Measurements from ENCODE around the gene NUFIP2.
"Not testable (repeated sequence)": the region's sequence is repeated elsewhere in the genome, so short reads cannot be mapped to it uniquely, and the experiment has no call there.

Gene NUFIP2

DNA sequence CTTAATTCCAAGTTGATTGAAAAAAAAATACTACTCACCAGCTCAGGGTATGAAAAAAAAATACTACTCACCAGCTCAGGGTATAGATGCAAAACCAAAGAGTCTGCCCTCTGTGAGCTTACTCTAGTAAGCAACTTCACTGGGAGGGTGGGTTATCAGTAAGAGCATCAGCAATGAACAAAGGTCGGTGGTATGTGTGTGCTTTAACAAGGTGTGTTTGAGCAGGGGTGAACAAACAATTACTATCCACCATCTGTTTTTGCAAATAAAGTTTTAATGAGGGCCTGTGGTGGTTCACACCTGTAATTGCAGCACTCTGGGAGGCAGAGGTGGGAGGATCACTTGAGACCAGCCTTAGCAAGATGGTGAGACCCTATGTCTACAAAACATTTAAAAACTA lies 20.0 kb downstream of the NUFIP2 start:
- DNase-seq, result no peak

DNA sequence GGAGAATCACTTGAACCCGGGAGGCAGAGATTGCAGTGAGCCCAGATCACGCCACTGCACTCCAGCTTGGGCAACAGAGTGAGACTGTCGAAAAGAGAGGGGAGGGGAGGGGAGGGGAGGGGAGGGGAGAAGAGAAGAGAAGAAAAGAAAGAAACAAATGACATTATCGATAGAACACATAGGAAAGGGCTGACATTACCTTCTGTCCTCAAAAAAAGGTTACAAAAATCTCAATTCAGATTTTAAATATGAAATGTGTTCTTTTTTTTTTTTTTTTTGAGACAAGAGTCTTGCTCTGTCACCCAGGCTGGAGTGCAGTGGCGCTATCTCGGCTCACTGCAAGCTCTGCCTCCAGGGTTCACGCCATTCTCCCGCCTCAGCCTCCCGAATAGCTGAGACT lies 22.0 kb downstream of the NUFIP2 start:
- DNase-seq, result not testable (repeated sequence)

DNA sequence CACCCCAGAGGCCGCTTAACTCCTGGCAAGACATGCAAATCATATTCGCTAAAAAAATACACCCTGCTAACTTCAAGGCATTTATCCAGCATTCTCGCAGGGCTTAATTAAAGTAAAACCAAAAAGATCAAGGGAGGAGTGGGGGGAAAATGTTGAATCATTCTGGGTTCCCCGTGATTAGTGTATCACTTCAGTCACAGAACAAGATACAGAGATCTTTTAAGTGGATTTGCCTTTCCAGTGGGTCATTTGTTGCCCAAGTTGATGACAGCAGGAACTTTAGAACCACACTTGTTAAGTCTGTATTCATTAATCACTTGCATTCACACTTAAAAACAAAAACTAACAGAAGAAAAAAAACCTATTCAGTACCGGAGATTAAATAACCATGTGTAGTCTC lies 30.0 kb downstream of the NUFIP2 start:
- no peak for DNase-seq

DNA sequence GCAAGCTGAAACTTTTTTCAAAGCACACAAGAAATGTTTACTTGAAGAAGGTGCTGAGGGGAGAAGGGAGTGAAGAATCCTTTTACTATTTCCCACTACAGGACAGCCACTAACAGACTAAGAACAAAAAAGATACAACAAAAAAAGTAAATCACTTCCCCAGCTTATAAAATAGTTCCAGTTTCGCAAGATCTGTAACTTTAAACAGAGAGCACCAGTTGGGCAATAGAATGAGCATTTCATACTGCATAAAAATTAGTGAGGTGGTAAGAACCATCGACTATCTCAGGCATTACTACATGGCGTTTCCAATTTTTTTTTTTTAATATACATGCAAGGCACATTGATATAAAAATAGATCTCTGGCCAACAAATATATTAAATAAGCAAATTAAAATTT lies 36.2 kb downstream of the NUFIP2 start:
- DNase-seq, result no peak

DNA sequence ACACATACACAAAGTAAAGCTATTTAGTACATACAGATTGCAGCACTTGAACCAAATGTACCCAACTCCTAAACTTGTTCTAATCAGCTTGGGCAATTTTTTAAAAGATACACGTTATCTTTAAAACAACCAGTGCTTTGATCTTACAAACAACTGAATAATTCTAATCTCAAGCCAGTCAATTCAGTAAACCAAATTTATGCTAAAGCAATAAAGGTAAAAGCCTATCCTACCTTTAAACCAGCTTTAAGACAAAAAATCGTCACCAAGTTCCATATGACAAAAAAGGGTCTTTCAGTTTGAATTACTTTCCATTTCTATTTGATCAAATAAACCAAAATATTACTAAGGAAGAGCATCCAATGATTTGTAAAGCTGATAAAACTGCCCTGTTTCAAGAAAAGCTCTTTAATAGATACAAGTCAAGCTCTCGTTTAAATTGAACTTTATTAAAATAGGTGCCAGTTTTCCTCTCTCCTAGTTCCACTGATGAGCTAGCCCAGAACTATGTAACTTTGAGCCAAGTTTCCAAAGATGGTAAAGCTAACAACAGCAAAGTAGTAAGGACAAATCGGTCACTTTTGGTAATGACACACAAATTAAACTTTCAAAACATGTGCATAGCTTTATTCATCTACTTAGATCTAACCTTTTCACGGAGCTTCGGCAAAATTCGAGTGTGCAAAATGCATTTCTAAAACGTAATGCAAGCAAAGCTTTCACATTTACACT lies 37.0 kb downstream of the NUFIP2 start:
- no peak for DNase-seq

DNA sequence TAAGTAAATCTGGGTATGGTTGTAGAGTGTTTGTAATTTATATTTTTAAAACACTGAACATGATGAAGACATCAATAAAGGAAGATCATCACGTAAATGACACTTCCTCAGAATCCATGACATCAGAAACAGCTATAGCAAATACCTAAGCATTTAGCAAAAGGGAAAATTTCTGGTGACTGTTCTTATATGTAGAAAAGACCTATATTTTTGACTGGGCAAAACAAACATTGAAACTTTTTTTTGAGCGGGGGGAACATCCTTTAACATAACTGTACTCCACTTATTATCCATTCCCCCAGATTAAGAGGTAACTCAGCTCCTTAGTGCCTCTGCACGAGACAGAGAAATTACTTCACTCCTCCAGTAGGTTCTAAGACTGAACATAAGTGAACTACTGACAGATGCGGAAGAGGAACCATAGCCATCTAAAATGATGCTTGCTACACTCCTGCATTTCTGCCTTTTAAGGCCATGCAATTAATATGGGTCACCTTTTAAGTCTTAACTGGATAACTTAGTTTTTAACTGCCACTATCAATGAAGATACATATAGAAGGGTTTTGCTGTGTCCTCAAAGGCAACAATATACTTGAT lies 37.9 kb downstream of the NUFIP2 start:
- no peak for DNase-seq

DNA sequence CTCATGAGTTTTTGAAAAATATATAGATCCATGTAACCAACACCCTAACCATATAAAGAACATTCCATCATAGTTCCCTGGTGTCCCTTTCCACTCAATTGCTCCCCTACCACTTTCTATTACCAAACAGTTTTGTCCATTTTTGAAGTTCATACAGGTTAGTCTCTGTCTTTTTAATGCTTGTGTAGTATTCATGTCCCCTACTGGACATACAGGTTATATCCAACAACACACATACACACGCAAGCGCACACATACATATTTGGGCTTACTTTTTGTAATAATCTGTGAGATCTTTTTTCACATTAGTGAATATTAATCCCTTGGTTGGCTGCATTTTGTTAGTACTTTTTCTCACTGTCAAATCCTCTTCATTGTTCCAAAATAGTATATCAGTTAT lies 40.9 kb downstream of the NUFIP2 start:
- no peak for DNase-seq

DNA sequence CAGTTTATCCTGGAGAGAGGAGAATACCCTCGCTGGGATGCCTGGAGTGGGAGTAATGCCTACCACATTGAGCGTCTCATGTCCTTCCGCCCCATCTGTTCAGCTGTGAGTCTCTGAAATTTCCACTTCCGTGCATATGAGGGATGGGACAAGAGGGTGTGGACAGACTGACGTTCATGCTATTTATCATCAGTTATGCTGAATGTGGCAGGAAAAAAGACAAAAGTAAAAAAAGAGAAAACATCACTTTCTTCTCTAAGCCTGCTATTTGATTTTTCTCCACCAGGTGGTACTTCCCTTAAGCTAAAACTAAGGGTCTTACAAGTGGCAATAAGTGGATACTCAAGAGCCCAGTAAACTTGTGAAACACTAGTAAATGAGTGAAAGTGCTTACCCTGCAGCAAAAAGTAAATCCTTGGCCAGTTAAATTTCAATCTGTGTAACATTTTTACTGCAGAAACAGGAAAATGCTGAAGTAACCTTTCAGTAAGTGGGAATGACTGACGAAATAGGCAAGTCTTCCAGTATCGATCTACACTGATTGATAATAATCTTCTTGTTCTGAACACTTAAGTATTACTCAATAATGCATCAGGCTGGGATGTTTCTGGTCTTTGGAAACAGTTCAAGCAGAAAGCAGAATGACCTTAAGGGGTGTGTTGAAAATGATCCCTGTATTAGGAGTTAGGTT lies 41.7 kb downstream of the NUFIP2 start:
- no peak for DNase-seq

DNA sequence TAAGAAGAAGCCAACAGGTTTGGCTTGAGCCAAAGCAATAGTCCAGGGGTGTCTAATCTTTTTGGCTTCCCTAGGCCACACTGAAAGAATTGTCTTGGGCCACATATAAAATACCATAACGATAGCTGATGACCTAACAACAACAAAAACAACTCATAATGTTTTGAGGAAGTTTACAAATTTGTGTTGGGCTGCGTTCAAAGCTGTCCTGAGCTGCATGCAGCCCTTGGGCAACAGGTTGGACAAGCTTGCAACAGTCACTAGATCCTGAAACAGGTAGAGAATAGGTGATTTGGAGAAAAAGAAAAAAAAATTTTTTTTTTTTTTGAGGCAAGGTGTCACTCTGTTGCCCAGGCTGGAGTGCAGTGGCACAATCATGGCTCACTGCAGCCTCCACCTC lies 42.8 kb downstream of the NUFIP2 start:
- no peak for DNase-seq

DNA sequence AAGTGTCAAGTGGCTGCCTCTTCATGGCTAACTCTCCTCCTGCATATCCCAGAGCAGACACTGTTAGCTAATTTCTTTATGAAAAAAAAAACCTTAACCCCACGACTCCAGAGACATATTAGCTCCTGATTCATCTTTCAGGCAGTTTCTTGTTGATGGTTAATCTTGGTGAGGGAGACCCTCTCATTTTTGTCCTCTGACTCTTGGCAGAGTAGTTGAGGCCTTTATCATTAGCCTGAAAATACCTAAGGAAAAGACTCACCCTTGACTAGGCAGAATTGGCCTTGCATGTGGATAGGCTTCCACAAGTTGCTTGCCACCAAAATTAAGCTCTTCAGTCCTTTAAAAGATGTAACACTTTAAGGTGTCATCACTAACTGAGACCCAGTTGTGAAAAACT lies 43.3 kb downstream of the NUFIP2 start:
- no peak for DNase-seq

DNA sequence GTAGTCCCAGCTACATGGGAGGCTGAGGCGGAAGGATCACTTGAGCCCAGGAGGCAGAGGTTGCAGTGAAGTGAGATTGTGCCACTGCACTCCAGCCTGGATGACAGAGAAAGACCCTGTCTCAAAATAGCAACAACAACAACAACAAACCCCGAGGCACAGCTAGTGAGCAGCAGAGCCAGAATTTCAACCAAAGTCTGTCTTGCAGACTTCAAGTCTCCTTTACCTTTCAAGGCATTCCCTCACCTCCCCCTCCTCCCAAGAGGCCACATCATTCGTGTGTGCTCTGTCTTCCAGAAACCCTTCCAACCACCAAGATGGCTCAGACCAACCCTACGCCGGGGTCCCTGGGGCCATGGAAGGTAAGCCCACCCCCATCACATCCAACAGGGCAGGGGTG lies 45.1 kb downstream of the NUFIP2 start:
- peak; percentile 71 for DNase-seq

DNA sequence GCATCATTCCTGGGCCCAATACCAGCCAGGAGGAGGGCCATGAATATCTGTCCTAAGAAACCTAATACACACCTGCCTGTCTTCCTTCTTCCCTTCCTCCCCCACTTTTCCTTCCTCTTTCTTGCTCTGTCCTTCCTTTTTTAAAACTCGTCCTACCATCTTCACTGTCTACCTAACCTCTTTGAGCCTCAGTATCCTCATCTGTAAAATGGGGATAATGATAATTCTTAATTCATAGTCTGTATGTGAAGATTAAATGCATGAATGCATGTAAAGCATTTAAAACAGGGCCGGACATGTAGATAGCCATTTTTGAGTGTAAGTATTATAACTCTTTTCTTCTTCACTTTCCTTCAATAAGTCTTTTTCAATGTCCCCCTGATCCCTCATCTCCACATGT lies 46.7 kb downstream of the NUFIP2 start:
- DNase-seq, result no peak

DNA sequence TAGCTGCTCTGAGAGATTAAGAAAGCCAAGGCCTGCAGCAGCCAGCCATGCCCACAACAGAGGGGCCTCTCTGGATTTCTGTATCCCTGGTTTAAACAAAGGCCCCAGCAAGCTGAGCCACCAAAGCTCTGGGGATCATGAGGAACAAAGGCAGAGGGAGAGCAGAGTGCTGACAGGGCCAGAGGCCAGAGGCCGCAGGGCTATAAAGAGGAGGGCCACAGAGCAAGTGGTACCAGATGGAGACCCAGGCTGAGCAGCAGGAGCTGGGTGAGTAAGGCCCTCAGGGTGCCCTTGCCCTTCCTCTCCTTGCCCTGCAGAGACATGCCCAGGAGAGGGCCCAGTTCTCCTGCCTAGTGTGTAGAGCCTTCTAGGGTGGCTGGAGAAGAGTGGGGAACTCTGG lies 47.3 kb downstream of the NUFIP2 start, which contains the start of gene CRYBA1:
Gene CRYBA1, plus strand, starts transcription at position 232 of the 400 bp plus-strand sequence. Its CDS starts 5 bp downstream, at position 237.
- peak; percentile 61 for DNase-seq

DNA sequence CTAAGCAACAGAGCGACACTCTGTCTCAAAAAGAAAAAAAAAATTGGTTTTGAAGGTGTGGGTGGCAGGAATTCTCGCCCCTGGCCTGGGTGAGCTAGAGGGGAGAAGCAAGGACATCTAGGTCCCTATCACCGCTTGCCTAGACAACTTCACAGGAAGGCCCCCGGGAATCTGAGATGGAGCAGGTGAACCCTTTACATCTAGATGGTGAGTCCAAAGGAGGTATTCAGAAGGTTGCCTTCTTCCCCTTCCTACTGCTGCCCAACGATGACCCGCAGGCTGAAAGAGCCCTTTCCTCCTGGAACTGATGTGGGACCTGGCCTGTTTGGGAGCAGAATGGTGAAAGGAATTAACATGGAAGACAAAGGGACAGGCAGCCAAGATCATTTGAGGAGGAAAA lies 48.5 kb downstream of the NUFIP2 start:
- peak; percentile 29 for DNase-seq

DNA sequence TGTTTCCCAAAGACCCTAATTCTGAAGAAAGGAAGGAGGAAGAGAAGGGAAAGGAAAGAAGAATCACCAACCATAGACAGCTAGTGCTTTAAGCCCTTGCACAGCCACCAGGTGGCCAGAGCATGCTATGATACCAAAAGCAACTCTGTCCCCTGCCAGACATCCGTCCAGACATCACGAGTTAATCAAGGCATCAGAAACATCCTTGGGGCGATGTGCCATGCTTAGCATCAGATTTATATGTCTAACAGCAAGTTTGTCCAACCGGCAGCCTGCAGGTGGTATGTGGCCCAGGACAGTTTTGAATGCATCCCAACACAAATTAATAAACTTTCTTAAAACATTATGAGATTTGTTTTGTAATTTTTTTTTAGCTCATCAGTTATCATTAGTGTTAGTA lies 50.2 kb downstream of the NUFIP2 start:
- DNase-seq, result peak; percentile 80

DNA sequence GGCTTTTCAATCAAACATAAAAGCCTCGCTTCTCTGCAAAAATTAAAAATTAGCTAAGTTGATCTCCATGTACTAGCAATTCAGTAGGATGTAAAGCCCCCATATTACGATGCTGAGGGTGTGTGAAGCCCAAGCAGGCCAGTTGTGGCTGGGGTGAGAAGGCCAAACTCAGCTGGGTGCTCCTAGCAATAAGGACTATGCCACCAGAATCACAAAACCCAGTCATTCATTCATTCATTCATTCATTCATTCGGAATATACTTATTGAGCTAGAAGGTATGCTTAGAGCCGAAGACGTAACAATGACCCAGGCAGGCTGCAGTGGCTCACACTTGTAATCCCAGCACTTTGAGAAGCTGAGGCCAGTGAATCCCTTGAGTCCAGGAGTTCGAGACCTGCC lies 51.2 kb downstream of the NUFIP2 start:
- DNase-seq, result peak; percentile 23

DNA sequence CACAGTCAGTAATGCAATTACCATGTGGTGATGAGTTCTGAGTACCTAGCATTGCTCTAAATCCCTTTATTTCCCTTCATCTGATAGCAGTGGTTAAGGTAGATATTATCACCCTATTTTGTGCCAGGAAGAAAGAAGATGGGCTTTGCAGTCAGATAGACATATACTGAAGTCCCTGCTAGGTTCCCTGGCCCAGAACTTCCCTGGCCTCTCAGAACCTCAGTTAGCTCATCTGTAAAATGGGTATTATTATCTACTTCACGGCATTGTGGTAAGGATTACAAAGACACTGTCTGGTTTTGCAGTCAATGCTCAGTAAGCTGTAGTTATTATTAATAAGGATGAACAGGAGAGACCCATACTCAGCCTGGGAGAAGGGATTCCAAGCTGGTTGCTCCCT lies 51.9 kb downstream of the NUFIP2 start:
- peak; percentile 10 for DNase-seq

DNA sequence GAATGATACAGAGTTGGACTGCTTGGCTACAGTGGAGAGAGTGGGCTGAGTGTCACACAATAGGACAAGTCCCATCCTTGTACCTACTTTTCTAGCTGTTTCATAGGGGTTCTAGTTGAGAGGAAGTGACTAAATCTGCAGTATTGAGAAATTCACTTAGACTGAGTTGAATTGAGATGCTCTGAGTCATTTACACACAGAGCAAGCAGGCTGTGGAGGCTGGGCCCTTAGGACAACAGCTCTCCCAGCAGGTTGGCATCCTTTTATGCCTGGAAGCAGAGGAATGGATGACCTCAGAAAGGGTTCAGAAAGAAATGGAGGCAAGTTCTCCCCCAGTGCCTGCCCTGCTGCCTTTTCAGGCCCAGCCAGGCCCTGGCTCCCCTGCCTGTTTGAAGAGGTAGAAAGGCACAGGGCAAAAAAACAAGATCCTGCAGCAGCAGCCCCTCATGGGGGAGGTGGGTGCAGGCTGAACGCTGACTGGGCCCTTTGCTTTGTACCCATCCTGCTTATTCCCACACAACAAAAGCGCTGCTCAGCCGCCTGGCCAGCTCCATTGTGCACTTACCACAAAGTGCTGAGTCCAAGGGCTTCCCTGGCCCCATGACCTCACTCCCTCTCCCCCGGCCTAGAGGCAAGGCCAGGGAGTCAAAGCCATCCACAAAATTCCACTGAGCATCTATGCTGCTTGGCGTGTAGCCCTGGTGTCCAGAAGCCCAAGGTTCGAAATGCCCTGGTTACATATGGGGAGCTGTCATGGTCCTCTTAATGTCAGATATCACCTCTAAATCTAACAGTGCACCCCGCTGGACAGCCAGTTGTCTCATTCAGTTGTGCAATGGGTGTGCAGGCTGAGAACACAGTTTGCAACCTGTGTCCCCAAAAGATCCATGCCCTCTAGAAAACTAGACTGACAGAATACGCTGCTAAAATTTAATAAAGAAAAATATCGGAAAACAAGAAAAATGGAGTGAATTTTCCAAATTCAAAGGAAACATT lies 52.7 kb downstream of the NUFIP2 start:
- peak; percentile 96 for DNase-seq

DNA sequence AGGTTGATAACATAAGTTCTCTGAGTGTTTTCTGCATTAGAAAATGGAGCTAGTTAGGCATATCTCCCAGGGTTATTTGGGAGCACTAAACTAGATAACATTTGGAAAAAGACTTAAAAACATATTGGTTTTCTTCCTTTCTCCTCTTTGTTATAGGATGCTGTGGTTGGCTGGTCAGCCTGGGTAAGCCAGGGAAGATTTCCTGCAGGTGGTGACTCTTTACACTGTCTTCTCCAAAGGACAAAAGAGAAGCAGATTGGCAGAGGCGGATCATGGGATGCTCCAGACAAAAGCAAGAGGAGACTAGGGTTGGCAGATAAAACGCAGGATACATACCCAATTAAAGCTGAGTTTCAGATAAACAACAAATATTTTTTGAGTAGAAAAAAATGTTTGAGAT lies 53.5 kb downstream of the NUFIP2 start:
- DNase-seq, result peak; percentile 51

DNA sequence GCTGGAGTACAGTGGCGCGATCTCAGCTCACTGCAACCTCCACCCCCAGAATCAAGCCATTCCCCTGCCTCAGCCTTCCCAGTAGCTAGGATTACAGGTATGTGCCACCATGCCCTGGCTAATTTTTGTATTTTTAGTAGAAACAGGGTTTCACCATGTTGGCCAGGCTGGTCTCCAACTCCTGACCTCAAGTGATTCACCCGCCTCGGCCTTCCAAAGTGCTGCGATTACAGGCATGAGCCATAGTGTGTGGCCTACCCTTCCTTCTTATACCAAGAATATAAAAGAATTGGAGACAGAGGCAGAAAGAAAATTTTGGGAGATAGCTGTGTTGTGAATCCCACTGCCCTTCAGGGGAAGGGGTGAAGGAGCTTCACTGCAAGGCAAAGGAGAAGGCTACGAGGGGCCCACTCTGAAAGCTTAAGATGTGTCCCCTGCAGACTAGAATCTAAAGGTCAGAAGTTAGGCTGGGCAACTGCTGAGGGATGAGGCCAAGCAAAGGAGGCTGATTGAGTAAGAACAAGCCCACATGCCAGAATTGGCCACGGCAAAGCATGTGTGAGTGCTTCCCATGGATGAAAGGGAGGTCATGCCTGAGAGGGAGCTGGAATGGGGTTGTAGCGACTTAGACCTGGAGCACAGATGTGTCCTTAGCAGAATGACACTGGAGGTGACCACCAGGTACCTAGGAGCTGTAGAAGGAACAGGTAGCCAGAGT lies 55.7 kb downstream of the NUFIP2 start:
- DNase-seq, result no peak

DNA sequence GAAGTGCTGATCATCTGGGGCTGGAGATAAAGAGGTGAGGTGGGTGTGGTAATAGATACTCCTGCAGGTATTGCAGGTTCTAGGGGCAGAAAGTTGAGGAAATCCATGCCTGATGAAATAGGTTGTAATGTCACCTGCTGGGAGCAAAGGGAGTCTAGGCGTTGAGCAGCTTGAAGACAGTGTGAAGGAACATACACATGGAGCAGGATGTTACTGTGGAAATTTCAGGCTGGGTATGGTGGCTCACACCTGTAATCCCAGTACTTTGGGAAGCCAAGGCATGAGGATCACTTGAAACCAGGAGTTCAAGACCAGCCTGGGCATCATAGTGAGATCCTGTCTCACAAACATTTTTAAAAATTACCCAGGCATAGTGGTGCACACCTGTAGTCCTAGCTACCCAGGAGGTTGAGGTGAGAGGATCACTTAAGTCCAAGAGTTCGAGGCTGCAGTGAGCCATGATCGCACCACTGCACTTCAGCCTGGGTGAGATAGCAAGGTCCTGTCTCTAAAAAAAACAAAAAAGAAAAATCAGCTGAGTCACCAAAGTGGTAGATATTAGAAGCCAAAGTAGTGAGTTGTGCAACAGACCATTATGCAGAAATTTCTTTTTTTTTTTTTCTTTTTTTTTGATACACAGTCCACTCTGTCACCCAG lies 56.3 kb downstream of the NUFIP2 start:
- DNase-seq, result peak; percentile 22

DNA sequence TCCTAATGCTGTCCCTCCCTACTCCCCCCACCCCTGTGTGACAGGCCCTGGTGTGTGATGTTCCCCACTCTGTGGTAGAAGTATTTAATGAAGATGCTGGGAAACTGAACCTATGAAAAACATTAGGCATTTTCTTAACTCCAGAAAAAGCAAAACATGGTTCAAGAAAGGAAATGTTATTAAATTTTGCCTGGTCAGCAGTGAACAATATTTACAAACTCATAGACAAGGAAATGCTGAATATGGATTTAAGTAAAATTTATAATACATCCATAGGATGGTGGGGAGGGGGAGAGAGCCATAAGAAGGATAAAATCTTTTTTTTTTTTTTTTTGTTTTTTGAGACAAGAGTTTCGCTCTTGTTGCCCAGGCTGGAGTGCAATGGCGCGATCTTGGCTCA lies 58.0 kb downstream of the NUFIP2 start:
- DNase-seq, result peak; percentile 12
